ENCODE data around the gene MAP2K4. TPM values are rescaled to one million over a fixed set of nuclear protein-coding genes. Genes with fewer than 3 reads are reported as not detected.
"Not testable (repeated sequence)": the region's sequence is repeated elsewhere in the genome, so short reads cannot be mapped to it uniquely, and the experiment has no call there.

MAP2K4 gene
- total RNA-seq (23.6 and 25.4 TPM in 2 replicates), polyA plus RNA-seq (23.5 and 23.9 TPM in 2 replicates), polyA minus RNA-seq (ENCODE audit: low replicate concordance) (6.0 and 10.1 TPM in 2 replicates)
- polyA plus RNA-seq (2012): 13.9 and 15.1 TPM in 2 replicates

GRCh38 chr17:12020642-12021622 lies at the start of gene MAP2K4:
TSS of gene MAP2K4 (plus strand) at chr17:12020877. CDS start at chr17:12020887, 10 bp downstream.
- peak within 1 kb of the TSS; percentile 63 for H2AFZ ChIP-seq (ENCODE audit: low read length)
- H3K4me1 ChIP-seq (ENCODE audit: control insufficient read depth, extremely low read depth, insufficient read depth, low read length): peaks cover 6% of the 10 kb centered on the region
- H4K20me1 ChIP-seq (ENCODE audit: control insufficient read depth, extremely low read depth, insufficient read depth, low read length): peaks cover 3% of the 10 kb centered on the region
- no peaks in the 10 kb centered on the region for H3K9me3 ChIP-seq (ENCODE audit: control insufficient read depth, insufficient read depth, low read depth, low read length)
- peak within 1 kb of the TSS; percentile 92 for H3K9ac ChIP-seq (ENCODE audit: insufficient read depth, low read length)
- no peaks in the 10 kb centered on the region for H3K27me3 ChIP-seq (ENCODE audit: control insufficient read depth, insufficient read depth, low read length)
- H3K36me3 ChIP-seq (ENCODE audit: control insufficient read depth, insufficient read depth, low read length): no peaks in the 10 kb centered on the region
- H3K27ac ChIP-seq (ENCODE audit: insufficient read depth, low read length): peak within 1 kb of the TSS; percentile 71
- H3K4me3 ChIP-seq (replicated peaks in 1 of 4; ENCODE audit: control extremely low read depth in 1 of 4, insufficient read depth in 1 of 4, low read depth in 3 of 4, low read length in 4 of 4): peak within 1 kb of the TSS; percentile 69 to 73 (median 72)
- H3K4me2 ChIP-seq (ENCODE audit: extremely low read depth, insufficient read depth, low read length): peak within 1 kb of the TSS; percentile 87
- no peak for TF ChIP-seq CTCF (conservative IDR thresholded peaks at IDR 0.05 in 1 of 2, IDR thresholded peaks at IDR 0.05 in 1 of 2; ENCODE audit: low read depth in 1 of 2, low read length in 2 of 2)
- no peak for TF ChIP-seq EZH2 (IDR thresholded peaks at IDR 0.05; ENCODE audit: low read length, missing control alignments)
- H3K79me2 ChIP-seq (ENCODE audit: control insufficient read depth, insufficient read depth, low read length): peaks cover 45% of the 10 kb centered on the region
- DNase-seq (ENCODE audit: low read depth in 2 of 2): peak; percentile 84 to 87

DNA sequence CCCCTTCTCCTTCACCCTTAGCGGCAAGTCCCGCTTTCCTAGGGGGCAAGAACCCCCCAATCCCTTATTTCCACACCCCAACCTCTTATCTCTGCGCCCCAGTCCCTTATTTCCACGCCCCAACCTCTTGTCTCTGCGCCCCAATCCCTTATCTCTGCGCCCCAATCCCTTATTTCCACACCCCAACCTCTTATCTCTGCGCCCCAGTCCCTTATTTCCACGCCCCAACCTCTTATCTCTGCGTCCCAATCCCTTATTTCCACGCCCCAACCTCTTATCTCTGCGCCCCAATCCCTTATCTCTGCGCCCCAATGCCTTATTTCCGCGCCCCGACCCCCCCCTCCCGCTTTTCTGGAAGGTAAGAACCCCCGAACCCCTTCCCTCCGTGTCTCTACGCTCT lies 47.9 kb upstream of the MAP2K4 start:
- H3K27me3 ChIP-seq (ENCODE audit: control insufficient read depth, insufficient read depth, low read length); H4K20me1 ChIP-seq (ENCODE audit: control insufficient read depth, extremely low read depth, insufficient read depth, low read length); H3K9me3 ChIP-seq (ENCODE audit: control insufficient read depth, insufficient read depth, low read depth, low read length); H3K9ac ChIP-seq (ENCODE audit: insufficient read depth, low read length); H3K36me3 ChIP-seq (ENCODE audit: control insufficient read depth, insufficient read depth, low read length); H3K4me3 ChIP-seq (replicated peaks in 1 of 4; ENCODE audit: control extremely low read depth in 1 of 4, insufficient read depth in 1 of 4, low read depth in 3 of 4, low read length in 4 of 4); H3K4me2 ChIP-seq (ENCODE audit: extremely low read depth, insufficient read depth, low read length); DNase-seq (ENCODE audit: low read depth in 2 of 2); H3K79me2 ChIP-seq (ENCODE audit: control insufficient read depth, insufficient read depth, low read length); H3K4me1 ChIP-seq (ENCODE audit: control insufficient read depth, extremely low read depth, insufficient read depth, low read length); H2AFZ ChIP-seq (ENCODE audit: low read length); H3K27ac ChIP-seq (ENCODE audit: insufficient read depth, low read length): not testable (repeated sequence)

DNA sequence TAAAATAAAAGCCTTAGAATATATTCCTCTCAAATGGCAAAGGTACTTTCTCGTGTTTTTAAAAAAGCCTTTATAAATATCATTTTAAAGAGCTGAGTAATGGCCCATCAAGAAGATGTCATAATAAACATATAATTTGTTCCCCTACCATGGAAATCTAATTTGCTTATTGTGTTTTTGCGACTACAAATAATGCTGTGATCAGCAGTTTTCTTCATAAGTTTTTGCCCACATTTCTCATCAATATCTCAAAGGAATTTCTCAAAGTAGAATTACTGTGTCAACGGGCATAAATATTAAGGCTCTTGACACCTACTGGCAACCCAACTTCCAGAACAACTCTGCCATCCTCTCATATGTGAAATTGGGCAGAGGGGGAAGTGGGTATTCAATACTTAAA lies 40.9 kb upstream of the MAP2K4 start:
- no peak for TF ChIP-seq EZH2 (IDR thresholded peaks at IDR 0.05; ENCODE audit: low read length, missing control alignments)
- Histone ChIP-seq H3K4me2 (ENCODE audit: extremely low read depth, insufficient read depth, low read length) (no peak overlapping the region), H2AFZ (ENCODE audit: low read length) (no peak overlapping the region), H3K4me1 (ENCODE audit: control insufficient read depth, extremely low read depth, insufficient read depth, low read length) (no peaks in the 10 kb centered on the region), H3K27ac (ENCODE audit: insufficient read depth, low read length) (no peak overlapping the region), H4K20me1 (ENCODE audit: control insufficient read depth, extremely low read depth, insufficient read depth, low read length) (no peaks in the 10 kb centered on the region), H3K9me3 (ENCODE audit: control insufficient read depth, insufficient read depth, low read depth, low read length) (no peaks in the 10 kb centered on the region), H3K36me3 (ENCODE audit: control insufficient read depth, insufficient read depth, low read length) (peaks cover 2% of the 10 kb centered on the region), H3K79me2 (ENCODE audit: control insufficient read depth, insufficient read depth, low read length) (no peaks in the 10 kb centered on the region), H3K27me3 (ENCODE audit: control insufficient read depth, insufficient read depth, low read length) (no peaks in the 10 kb centered on the region), H3K4me3 (replicated peaks in 1 of 4; ENCODE audit: control extremely low read depth in 1 of 4, insufficient read depth in 1 of 4, low read depth in 3 of 4, low read length in 4 of 4) (no peak overlapping the region), H3K9ac (ENCODE audit: insufficient read depth, low read length) (no peak overlapping the region)
- DNase-seq (ENCODE audit: low read depth in 2 of 2): no peak

GRCh38 chr17:11980813-11981212 lies 39.9 kb upstream of the MAP2K4 start:
- peaks cover 2% of the 10 kb centered on the region for H3K36me3 ChIP-seq (ENCODE audit: control insufficient read depth, insufficient read depth, low read length)

More at GRCh38 chr17:11980813-11981212, 39.9 kb upstream of the MAP2K4 start:
- Histone ChIP-seq H2AFZ (ENCODE audit: low read length) (no peak overlapping the region), H3K4me2 (ENCODE audit: extremely low read depth, insufficient read depth, low read length) (no peak overlapping the region), H3K4me1 (ENCODE audit: control insufficient read depth, extremely low read depth, insufficient read depth, low read length) (no peaks in the 10 kb centered on the region), H3K27ac (ENCODE audit: insufficient read depth, low read length) (no peak overlapping the region), H3K27me3 (ENCODE audit: control insufficient read depth, insufficient read depth, low read length) (no peaks in the 10 kb centered on the region), H3K79me2 (ENCODE audit: control insufficient read depth, insufficient read depth, low read length) (no peaks in the 10 kb centered on the region), H3K9me3 (ENCODE audit: control insufficient read depth, insufficient read depth, low read depth, low read length) (no peaks in the 10 kb centered on the region), H4K20me1 (ENCODE audit: control insufficient read depth, extremely low read depth, insufficient read depth, low read length) (no peaks in the 10 kb centered on the region), H3K9ac (ENCODE audit: insufficient read depth, low read length) (no peak overlapping the region), H3K4me3 (replicated peaks in 1 of 4; ENCODE audit: control extremely low read depth in 1 of 4, insufficient read depth in 1 of 4, low read depth in 3 of 4, low read length in 4 of 4) (no peak overlapping the region)
- TF ChIP-seq EZH2 (IDR thresholded peaks at IDR 0.05; ENCODE audit: low read length, missing control alignments): no peak
- peak; percentile 17 to 51 for TF ChIP-seq CTCF (conservative IDR thresholded peaks at IDR 0.05 in 1 of 2, IDR thresholded peaks at IDR 0.05 in 1 of 2; ENCODE audit: low read depth in 1 of 2, low read length in 2 of 2)
- DNase-seq (ENCODE audit: low read depth in 2 of 2): peak in 1 of 2 donors; percentile 17

Measured in fibroblast of lung (primary cell).